CD14-positive monocyte (primary cell): ENCODE data around the gene PIGO. TPM values are rescaled to one million over a fixed set of nuclear protein-coding genes. Genes with fewer than 3 reads are reported as not detected.

ENCODE experiments used
- DNase-seq, 3 donors: peaks; one replicate each; pipeline ENCODE4 v3.0.0-alpha.2; 2011 to 2022
- H2AFZ ChIP-seq: 2 replicates; pipeline ENCODE4 v1.6.0; 2012; ENCODE audit warnings: mild to moderate bottlenecking, low read depth, low read length, inconsistent platforms; ENCODE audit not compliant: insufficient read depth, poor library complexity, severe bottlenecking
- H3K27ac ChIP-seq, 2 donors: 1 replicate in 1 of 2; 2 replicates in 1 of 2; pipeline ENCODE4 v1.5.1; 2012 to 2013; ENCODE audit warnings: low read length in 2 of 2, control low read depth in 1 of 2, inconsistent platforms in 1 of 2, low read depth in 1 of 2, mild to moderate bottlenecking in 1 of 2
- H3K27me3 ChIP-seq, 2 donors: one replicate each; pipeline versions ENCODE4 v1.6.0 to v1.6.1; 2011 to 2013; ENCODE audit warnings: low read length in 2 of 2; ENCODE audit not compliant: control insufficient read depth in 2 of 2, insufficient read depth in 2 of 2
- H3K36me3 ChIP-seq, 2 donors: replicated peaks in 1 of 2; 1 replicate in 1 of 2; 2 replicates in 1 of 2; pipeline versions ENCODE4 v1.5.1 to v1.6.1; 2012 to 2013; ENCODE audit warnings: low read length in 2 of 2, control low read depth in 1 of 2, inconsistent platforms in 1 of 2, mild to moderate bottlenecking in 1 of 2; ENCODE audit not compliant: insufficient read depth in 2 of 2, control insufficient read depth in 1 of 2
- H3K4me1 ChIP-seq, 2 donors: 1 replicate in 1 of 2; 2 replicates in 1 of 2; pipeline versions ENCODE4 v1.5.1 to v1.6.1; 2012 to 2013; ENCODE audit warnings: low read length in 2 of 2, control low read depth in 1 of 2, inconsistent platforms in 1 of 2, mild to moderate bottlenecking in 1 of 2, moderate library complexity in 1 of 2; ENCODE audit not compliant: insufficient read depth in 2 of 2, control insufficient read depth in 1 of 2
- H3K4me2 ChIP-seq: replicated peaks from 2 replicates; pipeline ENCODE3; 2012; ENCODE audit warnings: low read length, moderate library complexity, mild to moderate bottlenecking; ENCODE audit not compliant: poor library complexity, severe bottlenecking; ENCODE audit errors: extremely low read depth
- H3K4me3 ChIP-seq, 3 experiments: fragments of 200-600 bp in 1 of 3; sonication (generic) in 1 of 3; replicated peaks in 1 of 3; 1 replicate in 2 of 3; 2 replicates in 1 of 3; pipeline ENCODE4 v1.5.1; 2011 to 2013; ENCODE audit warnings: low read length in 3 of 3, mild to moderate bottlenecking in 3 of 3, control low read depth in 2 of 3, low read depth in 2 of 3, inconsistent platforms in 1 of 3, moderate library complexity in 1 of 3
- H3K79me2 ChIP-seq: 2 replicates; pipeline ENCODE4 v1.6.0; 2012; ENCODE audit warnings: mild to moderate bottlenecking, control low read depth, inconsistent platforms, low read length, moderate library complexity; ENCODE audit not compliant: insufficient read depth
- H3K9ac ChIP-seq: 2 replicates; pipeline ENCODE4 v1.6.0; 2017; ENCODE audit warnings: low read length, mild to moderate bottlenecking; ENCODE audit not compliant: insufficient read depth, poor library complexity, severe bottlenecking
- H3K9me3 ChIP-seq, 2 donors: replicated peaks in 1 of 2; 1 replicate in 1 of 2; 2 replicates in 1 of 2; pipeline versions ENCODE4 v1.5.1 to v1.6.1; 2012 to 2013; ENCODE audit warnings: low read length in 2 of 2, control low read depth in 1 of 2; ENCODE audit not compliant: control insufficient read depth in 1 of 2, insufficient read depth in 1 of 2
- H4K20me1 ChIP-seq: 2 replicates; pipeline ENCODE4 v1.6.0; 2012; ENCODE audit warnings: mild to moderate bottlenecking, low read length, control low read depth, moderate library complexity; ENCODE audit not compliant: insufficient read depth
- H3K27ac Mint-ChIP-seq, 7 donors: one replicate each; pipeline ENCODE4 v1.8.0; 2020; ENCODE audit warnings: mild to moderate bottlenecking in 7 of 7, mixed read lengths in 7 of 7, moderate library complexity in 6 of 7, inconsistent platforms in 2 of 7
- H3K27me3 Mint-ChIP-seq, 3 donors: one replicate each; pipeline ENCODE4 v1.8.0; 2021 to 2022; ENCODE audit warnings: low read depth in 3 of 3, mild to moderate bottlenecking in 3 of 3, mixed read lengths in 3 of 3, moderate library complexity in 3 of 3, inconsistent platforms in 1 of 3
- H3K36me3 Mint-ChIP-seq, 2 donors: one replicate each; pipeline ENCODE4 v1.8.0; 2020; ENCODE audit warnings: mixed read lengths in 2 of 2, inconsistent platforms in 1 of 2, mild to moderate bottlenecking in 1 of 2
- H3K4me1 Mint-ChIP-seq: one replicate; pipeline ENCODE4 v1.8.0; 2020; ENCODE audit warnings: mild to moderate bottlenecking, mixed read lengths
- H3K4me3 Mint-ChIP-seq, 2 donors: one replicate each; pipeline ENCODE4 v1.8.0; 2020; ENCODE audit warnings: mild to moderate bottlenecking in 2 of 2, mixed read lengths in 2 of 2, moderate library complexity in 1 of 2
- H3K9me3 Mint-ChIP-seq, 7 donors: one replicate each; pipeline ENCODE4 v1.8.0; 2020 to 2022; ENCODE audit warnings: mixed read lengths in 7 of 7, mild to moderate bottlenecking in 6 of 7, moderate library complexity in 6 of 7, inconsistent platforms in 2 of 7
- WGBS: methylation state at CpG from one replicate; pipeline ENCODE4 v1.1.5; 2013; ENCODE audit warnings: missing lambda C conversion rate; ENCODE audit not compliant: insufficient coverage; 5-methylcytosine and 5-hydroxymethylcytosine counted together
- intact Hi-C, 2 donors: fragments of 100-400 bp; cut with micrococcal nuclease; formaldehyde crosslinking; loops; one replicate each; pipeline versions ENCODE4 v1.15.0 to v1.15.1; 2023
- polyA plus RNA-seq, 3 donors: library from polyadenylated mRNA; depleted of rRNA in 1 of 3; unstranded in 2 of 3; stranded (reverse) in 1 of 3; fragments of 300-500 nt in 2 of 3; fragments of >200 nt in 1 of 3; fragmentation: Illumina TruSeq in 2 of 3; gene quantifications; 1 replicate in 2 of 3; 2 replicates in 1 of 3; pipeline ENCODE4 v1.2.3, GENCODE V29; 2012 to 2021
- TF ChIP-seq, protein P1 (sequence below): fragments of 200-600 bp; IDR thresholded peaks from one replicate; pipeline ENCODE4 v1.8.0; 2022; ENCODE audit warnings: antibody characterized with exemption, mild to moderate bottlenecking

PIGO gene
- polyA plus RNA-seq, 3 donors: 15.7 to 19.1 (median 17.3) TPM

DNA sequence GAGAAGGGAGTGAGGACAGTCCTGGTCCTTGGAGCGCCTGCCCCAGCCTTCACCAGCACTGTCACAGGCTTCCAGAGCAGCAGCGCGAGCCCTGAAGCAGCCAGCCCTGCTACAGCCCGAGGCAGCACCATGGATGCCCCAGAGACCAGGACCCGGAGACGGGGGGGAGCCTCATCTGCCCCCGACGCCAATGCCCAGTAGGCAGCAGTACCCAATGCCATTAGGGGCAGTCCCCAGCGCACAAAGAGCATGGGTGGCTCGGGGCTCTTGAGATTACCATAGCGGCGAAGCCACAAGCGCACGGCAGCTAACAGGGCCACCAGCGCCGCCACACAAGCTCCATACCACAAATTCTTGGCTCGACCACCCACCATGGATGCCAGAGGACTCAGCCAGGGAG is 4.9 kb downstream of the PIGO start:
- peaks cover 23% of the 10 kb centered on the region for H3K4me1 Mint-ChIP-seq
- Histone ChIP-seq H3K4me3 (no peak overlapping the region), H3K36me3 (peaks cover 64 to 78% of the 10 kb centered on the region in 2 donors), H3K9ac (no peak overlapping the region), H3K79me2 (no peaks in the 10 kb centered on the region), H3K27ac (no peak overlapping the region), H4K20me1 (no peaks in the 10 kb centered on the region), H3K4me1 (peaks cover 9 to 13% of the 10 kb centered on the region in 2 donors), H3K27me3 (no peaks in the 10 kb centered on the region), H2AFZ (no peak overlapping the region), H3K4me2 (no peak overlapping the region), H3K9me3 (no peaks in the 10 kb centered on the region)
- peaks cover 64 to 72% of the 10 kb centered on the region in 2 donors for H3K36me3 Mint-ChIP-seq
- H3K27me3 Mint-ChIP-seq: no peaks in the 10 kb centered on the region
- DNase-seq: no peak
- intact Hi-C loops: no loop called here
- no peaks in the 10 kb centered on the region for H3K9me3 Mint-ChIP-seq
- TF ChIP-seq, protein P1, sequence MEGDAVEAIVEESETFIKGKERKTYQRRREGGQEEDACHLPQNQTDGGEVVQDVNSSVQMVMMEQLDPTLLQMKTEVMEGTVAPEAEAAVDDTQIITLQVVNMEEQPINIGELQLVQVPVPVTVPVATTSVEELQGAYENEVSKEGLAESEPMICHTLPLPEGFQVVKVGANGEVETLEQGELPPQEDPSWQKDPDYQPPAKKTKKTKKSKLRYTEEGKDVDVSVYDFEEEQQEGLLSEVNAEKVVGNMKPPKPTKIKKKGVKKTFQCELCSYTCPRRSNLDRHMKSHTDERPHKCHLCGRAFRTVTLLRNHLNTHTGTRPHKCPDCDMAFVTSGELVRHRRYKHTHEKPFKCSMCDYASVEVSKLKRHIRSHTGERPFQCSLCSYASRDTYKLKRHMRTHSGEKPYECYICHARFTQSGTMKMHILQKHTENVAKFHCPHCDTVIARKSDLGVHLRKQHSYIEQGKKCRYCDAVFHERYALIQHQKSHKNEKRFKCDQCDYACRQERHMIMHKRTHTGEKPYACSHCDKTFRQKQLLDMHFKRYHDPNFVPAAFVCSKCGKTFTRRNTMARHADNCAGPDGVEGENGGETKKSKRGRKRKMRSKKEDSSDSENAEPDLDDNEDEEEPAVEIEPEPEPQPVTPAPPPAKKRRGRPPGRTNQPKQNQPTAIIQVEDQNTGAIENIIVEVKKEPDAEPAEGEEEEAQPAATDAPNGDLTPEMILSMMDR: no peak
- H3K27ac Mint-ChIP-seq: no peak overlapping the region
- H3K4me3 Mint-ChIP-seq: no peak overlapping the region
- 98% methylated on average over 13 of the region's 17 CpGs for WGBS

DNA sequence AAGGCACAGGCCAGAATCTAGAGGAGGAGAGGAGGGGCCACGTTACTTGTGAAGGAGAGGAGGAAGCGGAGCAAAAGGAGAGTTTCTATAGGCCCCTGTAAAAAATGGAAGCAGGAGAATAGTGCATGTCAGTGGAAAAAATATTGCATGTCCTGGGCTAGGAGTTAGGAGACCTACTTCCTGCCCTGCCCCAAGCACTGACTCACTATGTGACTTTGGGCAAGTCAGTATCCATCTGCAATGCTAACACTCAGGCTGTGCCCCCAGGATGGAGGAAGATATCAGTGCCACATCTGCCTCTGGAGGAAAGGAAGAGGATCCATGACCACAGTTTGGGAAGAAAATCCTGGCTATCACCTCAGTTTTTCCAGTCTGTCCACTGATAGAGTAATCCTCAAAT is 7.0 kb downstream of the PIGO start:
- WGBS: 100% methylated on average over 2 of the region's 2 CpGs
- H3K79me2 ChIP-seq: no peaks in the 10 kb centered on the region
- H3K27me3 ChIP-seq: no peaks in the 10 kb centered on the region
- H4K20me1 ChIP-seq: no peaks in the 10 kb centered on the region
- H3K4me2 ChIP-seq: no peak overlapping the region
- peaks cover 61 to 71% of the 10 kb centered on the region in 2 donors for H3K36me3 Mint-ChIP-seq
- H3K27me3 Mint-ChIP-seq: no peaks in the 10 kb centered on the region
- no peak overlapping the region for H3K4me3 ChIP-seq
- peak overlapping the region in 2 of 7 donors; percentile 54 to 75 for H3K27ac Mint-ChIP-seq
- no peaks in the 10 kb centered on the region for H3K9me3 ChIP-seq
- H2AFZ ChIP-seq: no peak overlapping the region
- no peak for DNase-seq
- intact Hi-C loops: no loop called here
- peaks cover 64 to 79% of the 10 kb centered on the region in 2 donors for H3K36me3 ChIP-seq
- no peak overlapping the region for H3K9ac ChIP-seq
- no peak overlapping the region for H3K27ac ChIP-seq
- TF ChIP-seq, protein P1: no peak
- no peak overlapping the region for H3K4me3 Mint-ChIP-seq
- H3K4me1 Mint-ChIP-seq: peaks cover 6% of the 10 kb centered on the region
- H3K4me1 ChIP-seq: no peaks in the 10 kb centered on the region
- no peaks in the 10 kb centered on the region for H3K9me3 Mint-ChIP-seq
